HEK293 (cell line): Measurements from ENCODE around the gene TMEM37.

Experiments
- CTCF ChIA-PET: fragments of 350-600 bp; formaldehyde crosslinking; extraction: SDS; loops from one replicate; lab custom pipeline; 2021; ENCODE audit warnings: antibody characterized with exemption; lab: Yijun Ruan, JAX
- POLR2A ChIA-PET: fragments of 300-600 bp; formaldehyde crosslinking; extraction: SDS; loops from one replicate; lab custom pipeline; 2020; ENCODE audit warnings: antibody characterized with exemption, inconsistent platforms; lab: Yijun Ruan, JAX
- H3K27ac ChIP-seq: fragments of 200-500 bp; sonication (Bioruptor generic); 2 replicates; pipeline ENCODE4 v1.5.1; 2014; ENCODE audit warnings: low read depth, low read length, control low read depth, inconsistent platforms; ENCODE audit errors: extremely low read depth
- H3K36me3 ChIP-seq, 2 experiments: fragments of 200-500 bp in 1 of 2; sonication (Bioruptor generic) in 1 of 2; 1 replicate in 1 of 2; 2 replicates in 1 of 2; pipeline ENCODE4 v1.5.1; 2014 to 2017; ENCODE audit warnings: inconsistent platforms in 2 of 2, low read length in 2 of 2; ENCODE audit not compliant: control insufficient read depth in 2 of 2, insufficient read depth in 1 of 2
- H3K4me1 ChIP-seq: fragments of 200-500 bp; sonication (Bioruptor generic); 2 replicates; pipeline ENCODE4 v1.5.1; 2014; ENCODE audit warnings: mild to moderate bottlenecking, low read length, inconsistent platforms; ENCODE audit not compliant: control insufficient read depth, insufficient read depth
- H3K4me3 ChIP-seq: 2 replicates; pipeline ENCODE4 v1.5.1; 2011; ENCODE audit warnings: low read depth, mild to moderate bottlenecking, control low read depth, low read length, moderate library complexity
- H3K9me3 ChIP-seq: fragments of 200-500 bp; sonication (Bioruptor generic); 2 replicates; pipeline ENCODE4 v1.5.1; 2014; ENCODE audit warnings: low read depth, low read length, inconsistent platforms; ENCODE audit not compliant: control insufficient read depth, insufficient read depth
- TRIM28 ChIP-seq: IDR thresholded peaks from 2 replicates; pipeline ENCODE4 v1.6.1; 2011; ENCODE audit warnings: low read length, control low read depth, borderline replicate concordance
- ZBTB26 ChIP-seq: fragments of 450-650 bp; formaldehyde crosslinking; optimal IDR thresholded peaks from 2 replicates; pipeline ENCODE3; 2016; ENCODE audit warnings: missing biosample characterization, mild to moderate bottlenecking, missing genetic modification characterization
- ZNF2 ChIP-seq: fragments of 450-650 bp; formaldehyde crosslinking; IDR thresholded peaks from 2 replicates; pipeline ENCODE4 v1.5.1; 2016; ENCODE audit warnings: missing biosample characterization, missing genetic modification characterization
- ZNF248 ChIP-seq: fragments of 450-650 bp; formaldehyde crosslinking; IDR thresholded peaks from 2 replicates; pipeline ENCODE4 v1.5.1; 2017; ENCODE audit warnings: missing biosample characterization, missing genetic modification characterization
- ZNF311 ChIP-seq: fragments of 450-650 bp; formaldehyde crosslinking; IDR thresholded peaks from 2 replicates; pipeline ENCODE4 v1.5.1; 2017; ENCODE audit warnings: missing biosample characterization, missing genetic modification characterization, borderline replicate concordance
- ZNF423 ChIP-seq: fragments of 450-650 bp; formaldehyde crosslinking; IDR thresholded peaks from 2 replicates; pipeline ENCODE4 v1.5.1; 2016; ENCODE audit warnings: missing biosample characterization, missing genetic modification characterization
- ZNF549 ChIP-seq: fragments of 450-650 bp; IDR thresholded peaks from 2 replicates; pipeline ENCODE4 v1.5.1; 2018; ENCODE audit warnings: missing biosample characterization, missing genetic modification characterization, mild to moderate bottlenecking, inconsistent platforms, moderate library complexity
- ZNF585B ChIP-seq: fragments of 450-650 bp; formaldehyde crosslinking; IDR thresholded peaks from 2 replicates; pipeline ENCODE4 v1.5.1; 2016; ENCODE audit warnings: missing biosample characterization, missing genetic modification characterization
- ZNF621 ChIP-seq: fragments of 450-650 bp; formaldehyde crosslinking; IDR thresholded peaks from 2 replicates; pipeline ENCODE4 v1.5.1; 2017; ENCODE audit warnings: missing biosample characterization, missing genetic modification characterization
- ZNF624 ChIP-seq: fragments of 450-650 bp; formaldehyde crosslinking; IDR thresholded peaks from 2 replicates; pipeline ENCODE4 v1.5.1; 2017; ENCODE audit warnings: missing biosample characterization, missing genetic modification characterization
- ZNF626 ChIP-seq: fragments of 450-650 bp; sonication (Bioruptor Pico); formaldehyde crosslinking; IDR thresholded peaks from 2 replicates; pipeline ENCODE4 v1.5.1; 2018; ENCODE audit warnings: missing biosample characterization, missing genetic modification characterization, inconsistent platforms
- ZNF629 ChIP-seq: fragments of 450-650 bp; formaldehyde crosslinking; IDR thresholded peaks from 2 replicates; pipeline ENCODE4 v1.5.1; 2017; ENCODE audit warnings: missing biosample characterization, missing genetic modification characterization
- ZNF654 ChIP-seq: fragments of 450-650 bp; formaldehyde crosslinking; IDR thresholded peaks from 2 replicates; pipeline ENCODE4 v1.5.1; 2016; ENCODE audit warnings: low read depth, missing biosample characterization, missing genetic modification characterization
- TF ChIP-seq, protein P1 (sequence below): fragments of 450-650 bp; formaldehyde crosslinking; IDR thresholded peaks from 2 replicates; pipeline ENCODE4 v1.5.1; 2016; ENCODE audit warnings: missing biosample characterization, missing genetic modification characterization
- TF ChIP-seq, protein P2 (sequence below): fragments of 450-650 bp; formaldehyde crosslinking; IDR thresholded peaks from 2 replicates; pipeline ENCODE4 v1.5.1; 2016; ENCODE audit warnings: missing biosample characterization, missing genetic modification characterization
- TF ChIP-seq, protein P3 (sequence below): fragments of 450-650 bp; formaldehyde crosslinking; IDR thresholded peaks from 2 replicates; pipeline ENCODE4 v1.5.1; 2016; ENCODE audit warnings: missing biosample characterization, missing genetic modification characterization

The TMEM37 gene

DNA sequence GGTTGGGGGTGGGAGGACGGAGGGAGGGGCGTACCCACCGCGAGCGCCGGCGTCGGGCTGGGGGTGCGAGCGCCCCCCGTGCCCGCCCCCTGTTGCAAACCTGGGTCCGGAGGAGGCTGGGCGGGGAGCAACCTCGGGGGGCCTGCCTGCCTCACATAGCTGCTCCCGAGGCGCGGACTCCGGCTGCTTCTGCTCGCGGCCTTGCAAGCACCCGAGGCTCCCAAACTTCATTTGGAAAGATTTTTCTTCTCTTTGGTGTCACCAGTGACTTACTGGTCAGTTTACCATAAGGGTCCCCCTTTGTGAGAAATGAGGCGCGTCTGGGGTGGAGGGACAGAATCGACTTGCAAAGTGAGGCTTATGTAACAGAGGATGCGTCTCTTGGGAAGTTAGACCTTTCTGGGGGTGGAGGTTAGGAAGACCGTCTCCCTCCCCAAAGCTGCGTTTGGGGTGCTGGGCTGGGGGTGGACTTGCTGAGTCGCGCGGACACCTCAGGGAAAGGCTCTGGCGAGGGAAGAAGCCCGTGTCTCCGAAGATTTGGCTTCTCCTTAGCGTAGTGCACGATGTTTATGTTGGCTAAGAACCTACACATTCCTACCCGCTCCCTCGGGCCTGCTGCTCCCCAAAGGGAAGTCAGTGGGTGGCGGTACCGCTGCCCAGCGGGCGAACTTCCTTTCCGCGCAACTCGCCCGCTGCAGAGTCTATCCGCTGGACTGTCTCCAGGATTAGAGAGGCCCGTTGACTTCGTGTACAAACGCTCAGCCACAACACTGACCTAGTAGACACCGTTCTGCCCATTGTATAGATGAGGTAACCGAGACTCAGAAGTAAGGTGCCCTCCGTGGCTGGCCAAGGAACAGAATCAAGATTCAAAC is 559 bp downstream of the TMEM37 start:
- ChIA-PET POLR2A (interaction anchor here (0.6 to 1.1 kb wide), 2 partner anchors 8 to 821 kb away, joined by 3 to 4 read pairs; no protein-coding TSS in a partner anchor), CTCF (interaction anchor here (1.5 to 2.1 kb wide), 2 partner anchors 24 to 44 kb away, joined by 3 to 6 read pairs; no protein-coding TSS in a partner anchor)
- H3K4me1 ChIP-seq, result 0 out of 2 replicates have a peak, but pooled peaks cover 3% of the 10 kb centered on the region
- 0 out of 2 replicates have a peak, but pooled peaks have one; percentile 17 for TF ChIP-seq ZNF423 (tag by site-specific recombination)
- TF ChIP-seq ZNF621 (tag by site-specific recombination), result no peak
- TF ChIP-seq ZBTB26 (tag by site-specific recombination), result peak; percentile 4
- TF ChIP-seq, protein P1, sequence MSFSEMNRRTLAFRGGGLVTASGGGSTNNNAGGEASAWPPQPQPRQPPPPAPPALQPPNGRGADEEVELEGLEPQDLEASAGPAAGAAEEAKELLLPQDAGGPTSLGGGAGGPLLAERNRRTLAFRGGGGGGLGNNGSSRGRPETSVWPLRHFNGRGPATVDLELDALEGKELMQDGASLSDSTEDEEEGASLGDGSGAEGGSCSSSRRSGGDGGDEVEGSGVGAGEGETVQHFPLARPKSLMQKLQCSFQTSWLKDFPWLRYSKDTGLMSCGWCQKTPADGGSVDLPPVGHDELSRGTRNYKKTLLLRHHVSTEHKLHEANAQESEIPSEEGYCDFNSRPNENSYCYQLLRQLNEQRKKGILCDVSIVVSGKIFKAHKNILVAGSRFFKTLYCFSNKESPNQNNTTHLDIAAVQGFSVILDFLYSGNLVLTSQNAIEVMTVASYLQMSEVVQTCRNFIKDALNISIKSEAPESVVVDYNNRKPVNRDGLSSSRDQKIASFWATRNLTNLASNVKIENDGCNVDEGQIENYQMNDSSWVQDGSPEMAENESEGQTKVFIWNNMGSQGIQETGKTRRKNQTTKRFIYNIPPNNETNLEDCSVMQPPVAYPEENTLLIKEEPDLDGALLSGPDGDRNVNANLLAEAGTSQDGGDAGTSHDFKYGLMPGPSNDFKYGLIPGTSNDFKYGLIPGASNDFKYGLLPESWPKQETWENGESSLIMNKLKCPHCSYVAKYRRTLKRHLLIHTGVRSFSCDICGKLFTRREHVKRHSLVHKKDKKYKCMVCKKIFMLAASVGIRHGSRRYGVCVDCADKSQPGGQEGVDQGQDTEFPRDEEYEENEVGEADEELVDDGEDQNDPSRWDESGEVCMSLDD, result 0 out of 2 replicates have a peak, but pooled peaks have one; percentile 3
- H3K9me3 ChIP-seq, result no peaks in the 10 kb centered on the region
- peaks cover 0 to 5% of the 10 kb centered on the region in 2 experiments; a peak in 1 of 3 replicates for H3K36me3 ChIP-seq
- no peak overlapping the region; the same call in 1 of the 2 replicates for H3K27ac ChIP-seq
- H3K4me3 ChIP-seq, result peak overlapping the region; percentile 29

DNA sequence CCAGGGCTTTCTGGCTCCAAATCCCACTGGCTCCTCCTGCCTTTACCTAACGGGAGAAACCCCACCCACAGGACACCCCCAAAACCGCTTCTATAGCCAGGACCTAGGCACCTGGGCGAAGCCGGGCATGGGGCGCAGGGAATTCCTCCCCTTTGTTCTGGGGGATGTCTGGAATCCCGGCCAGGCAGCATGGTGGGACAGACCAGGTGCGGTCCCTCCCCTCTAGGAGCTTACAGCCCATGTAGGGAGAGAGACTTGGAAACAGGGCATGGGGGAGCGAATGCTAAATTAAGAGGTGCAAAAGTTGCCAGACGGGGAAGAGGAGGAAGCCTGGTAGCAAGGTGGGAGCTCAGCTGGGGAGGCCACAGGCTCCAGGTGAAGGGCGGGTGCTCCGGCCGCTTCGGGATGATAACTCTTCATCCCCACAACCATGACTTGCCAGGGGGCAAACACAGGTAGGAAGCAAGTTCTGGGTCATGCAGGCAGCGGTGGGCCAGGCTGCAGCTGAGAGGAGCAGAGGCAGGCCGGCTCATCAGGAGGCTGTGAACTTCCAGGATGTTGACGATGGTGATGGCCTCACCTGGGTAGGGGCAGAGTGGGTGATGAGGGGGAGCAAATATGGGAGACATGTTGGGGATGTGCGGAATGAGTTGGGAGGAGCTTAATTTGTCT is 1.3 kb downstream of the TMEM37 start:
- H3K4me3 ChIP-seq, result no peak overlapping the region
- ChIA-PET POLR2A (no interaction called here), CTCF (interaction anchor here (1.9 kb wide), 1 partner anchor 43 kb away, joined by 6 read pairs; no protein-coding TSS in a partner anchor)
- TF ChIP-seq ZNF2, result no peak
- TF ChIP-seq ZNF626, result no peak
- no peak for TF ChIP-seq ZNF629
- TF ChIP-seq ZNF585B (tag by site-specific recombination), result no peak
- TF ChIP-seq ZNF311 (tag by site-specific recombination), result no peak
- no peak for TF ChIP-seq ZNF654 (tag by site-specific recombination)
- TF ChIP-seq, protein P2, sequence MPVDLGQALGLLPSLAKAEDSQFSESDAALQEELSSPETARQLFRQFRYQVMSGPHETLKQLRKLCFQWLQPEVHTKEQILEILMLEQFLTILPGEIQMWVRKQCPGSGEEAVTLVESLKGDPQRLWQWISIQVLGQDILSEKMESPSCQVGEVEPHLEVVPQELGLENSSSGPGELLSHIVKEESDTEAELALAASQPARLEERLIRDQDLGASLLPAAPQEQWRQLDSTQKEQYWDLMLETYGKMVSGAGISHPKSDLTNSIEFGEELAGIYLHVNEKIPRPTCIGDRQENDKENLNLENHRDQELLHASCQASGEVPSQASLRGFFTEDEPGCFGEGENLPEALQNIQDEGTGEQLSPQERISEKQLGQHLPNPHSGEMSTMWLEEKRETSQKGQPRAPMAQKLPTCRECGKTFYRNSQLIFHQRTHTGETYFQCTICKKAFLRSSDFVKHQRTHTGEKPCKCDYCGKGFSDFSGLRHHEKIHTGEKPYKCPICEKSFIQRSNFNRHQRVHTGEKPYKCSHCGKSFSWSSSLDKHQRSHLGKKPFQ (tag by site-specific recombination), result no peak
- H3K9me3 ChIP-seq, result no peaks in the 10 kb centered on the region
- H3K36me3 ChIP-seq, result peaks cover 0 to 6% of the 10 kb centered on the region in 2 experiments; a peak in 1 of 3 replicates
- H3K27ac ChIP-seq, result no peak overlapping the region
- H3K4me1 ChIP-seq, result 0 out of 2 replicates have a peak, but pooled peaks cover 3% of the 10 kb centered on the region

DNA sequence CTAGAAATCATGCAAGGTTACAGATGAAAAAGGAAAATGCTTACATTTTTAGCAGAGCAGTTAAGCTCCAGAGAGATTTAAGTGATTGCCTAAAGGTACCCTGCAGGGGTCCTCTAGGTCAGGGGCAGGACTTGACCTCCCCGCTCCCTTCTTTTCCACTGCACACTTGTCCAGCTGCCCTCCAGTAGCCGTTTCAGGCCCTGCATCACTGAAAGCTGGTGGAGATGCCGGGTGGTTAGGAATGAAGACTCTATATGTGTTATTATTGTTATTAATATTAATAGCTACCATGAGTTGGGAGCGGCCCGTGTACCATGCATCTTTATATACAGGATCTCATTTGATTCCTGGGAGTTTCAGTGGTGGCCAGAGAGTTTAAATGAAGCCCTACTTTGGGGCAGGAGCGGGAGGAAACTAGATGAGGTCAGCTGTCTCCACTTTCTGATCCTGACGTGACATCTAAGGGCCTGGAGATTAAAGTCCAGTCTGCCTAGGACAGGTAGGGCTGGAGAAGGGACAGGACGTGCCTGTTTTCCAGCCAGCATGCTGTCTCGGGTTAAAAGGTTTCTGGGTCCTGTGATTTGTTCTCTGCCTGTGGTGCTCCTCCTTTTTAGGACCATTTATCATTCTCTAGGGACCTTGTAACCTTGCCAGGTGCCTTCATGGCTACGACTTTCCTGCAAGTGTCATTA is 2.1 kb downstream of the TMEM37 start:
- ChIA-PET CTCF (interaction anchor here (1.9 kb wide), 1 partner anchor 43 kb away, joined by 6 read pairs; no protein-coding TSS in a partner anchor), POLR2A (interaction anchor here (0.6 kb wide), 1 partner anchor 1442 kb away, joined by 4 read pairs; no protein-coding TSS in a partner anchor)
- Histone ChIP-seq H3K36me3 (peaks cover 0 to 6% of the 10 kb centered on the region in 2 experiments; a peak in 1 of 3 replicates), H3K4me1 (0 out of 2 replicates have a peak, but pooled peaks cover 3% of the 10 kb centered on the region), H3K4me3 (no peak overlapping the region), H3K27ac (no peak overlapping the region), H3K9me3 (no peaks in the 10 kb centered on the region)
- no peak for TF ChIP-seq ZNF549
- TF ChIP-seq ZNF248, result no peak
- no peak for TF ChIP-seq TRIM28
- TF ChIP-seq, protein P3, sequence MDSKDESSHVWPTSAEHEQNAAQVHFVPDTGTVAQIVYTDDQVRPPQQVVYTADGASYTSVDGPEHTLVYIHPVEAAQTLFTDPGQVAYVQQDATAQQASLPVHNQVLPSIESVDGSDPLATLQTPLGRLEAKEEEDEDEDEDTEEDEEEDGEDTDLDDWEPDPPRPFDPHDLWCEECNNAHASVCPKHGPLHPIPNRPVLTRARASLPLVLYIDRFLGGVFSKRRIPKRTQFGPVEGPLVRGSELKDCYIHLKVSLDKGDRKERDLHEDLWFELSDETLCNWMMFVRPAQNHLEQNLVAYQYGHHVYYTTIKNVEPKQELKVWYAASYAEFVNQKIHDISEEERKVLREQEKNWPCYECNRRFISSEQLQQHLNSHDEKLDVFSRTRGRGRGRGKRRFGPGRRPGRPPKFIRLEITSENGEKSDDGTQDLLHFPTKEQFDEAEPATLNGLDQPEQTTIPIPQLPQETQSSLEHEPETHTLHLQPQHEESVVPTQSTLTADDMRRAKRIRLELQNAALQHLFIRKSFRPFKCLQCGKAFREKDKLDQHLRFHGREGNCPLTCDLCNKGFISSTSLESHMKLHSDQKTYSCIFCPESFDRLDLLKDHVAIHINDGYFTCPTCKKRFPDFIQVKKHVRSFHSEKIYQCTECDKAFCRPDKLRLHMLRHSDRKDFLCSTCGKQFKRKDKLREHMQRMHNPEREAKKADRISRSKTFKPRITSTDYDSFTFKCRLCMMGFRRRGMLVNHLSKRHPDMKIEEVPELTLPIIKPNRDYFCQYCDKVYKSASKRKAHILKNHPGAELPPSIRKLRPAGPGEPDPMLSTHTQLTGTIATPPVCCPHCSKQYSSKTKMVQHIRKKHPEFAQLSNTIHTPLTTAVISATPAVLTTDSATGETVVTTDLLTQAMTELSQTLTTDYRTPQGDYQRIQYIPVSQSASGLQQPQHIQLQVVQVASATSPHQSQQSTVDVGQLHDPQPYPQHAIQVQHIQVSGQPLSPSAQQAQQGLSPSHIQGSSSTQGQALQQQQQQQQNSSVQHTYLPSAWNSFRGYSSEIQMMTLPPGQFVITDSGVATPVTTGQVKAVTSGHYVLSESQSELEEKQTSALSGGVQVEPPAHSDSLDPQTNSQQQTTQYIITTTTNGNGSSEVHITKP (tag by site-specific recombination), result no peak
- no peak for TF ChIP-seq ZNF624 (tag by site-specific recombination)
